MM.1S (cell line): Measurements from ENCODE around the gene CASP5.
"Not testable (repeated sequence)": the region's sequence is repeated elsewhere in the genome, so short reads cannot be mapped to it uniquely, and the experiment has no call there.

ENCODE experiments used
- DNase-seq: peaks from one replicate; pipeline ENCODE4 v3.0.0-alpha.2; 2015
- H2AFZ ChIP-seq: fragments of 300-600 bp; sonication (generic); 2 replicates; pipeline ENCODE4 v1.6.0; 2016; ENCODE audit warnings: antibody characterized with exemption, low read length
- H3F3A ChIP-seq: fragments of 300-600 bp; sonication (generic); 2 replicates; pipeline ENCODE4 v1.6.1; 2016; ENCODE audit warnings: mild to moderate bottlenecking, antibody characterized with exemption, low read length, moderate library complexity, mixed read lengths; ENCODE audit not compliant: insufficient read depth
- H3K27ac ChIP-seq: fragments of 300-600 bp; sonication (generic); 2 replicates; pipeline ENCODE4 v1.5.1; 2016; ENCODE audit warnings: mild to moderate bottlenecking, low read length
- H3K27me3 ChIP-seq: fragments of 300-600 bp; sonication (generic); replicated peaks from 2 replicates; pipeline ENCODE4 v1.6.0; 2016; ENCODE audit warnings: low read length; ENCODE audit not compliant: insufficient read depth
- H3K36me3 ChIP-seq: fragments of 300-600 bp; sonication (generic); replicated peaks from 2 replicates; pipeline ENCODE4 v1.6.1; 2016; ENCODE audit warnings: mild to moderate bottlenecking, low read length, mixed read lengths; ENCODE audit not compliant: insufficient read depth
- H3K4me1 ChIP-seq: fragments of 300-600 bp; sonication (generic); 2 replicates; pipeline ENCODE4 v1.6.1; 2016; ENCODE audit warnings: low read length, mixed read lengths
- H3K4me2 ChIP-seq: fragments of 300-600 bp; sonication (generic); 2 replicates; pipeline ENCODE4 v1.6.0; 2016; ENCODE audit warnings: low read depth, low read length
- H3K4me3 ChIP-seq: fragments of 300-600 bp; sonication (generic); 2 replicates; pipeline ENCODE4 v1.5.1; 2016; ENCODE audit warnings: low read length, mixed read lengths
- H3K79me2 ChIP-seq: fragments of 300-600 bp; sonication (generic); 2 replicates; pipeline ENCODE4 v1.6.1; 2016; ENCODE audit warnings: mixed run types, low read length, mixed read lengths
- H3K9ac ChIP-seq: fragments of 300-600 bp; sonication (generic); 2 replicates; pipeline ENCODE4 v1.6.1; 2016; ENCODE audit warnings: low read length, mixed read lengths
- H3K9me2 ChIP-seq: fragments of 300-600 bp; sonication (generic); replicated peaks from 2 replicates; pipeline ENCODE4 v1.6.1; 2016; ENCODE audit warnings: mild to moderate bottlenecking, low read length, mixed read lengths; ENCODE audit not compliant: insufficient read depth
- H3K9me3 ChIP-seq: fragments of 300-600 bp; sonication (generic); replicated peaks from 2 replicates; pipeline ENCODE4 v1.6.1; 2016; ENCODE audit warnings: mild to moderate bottlenecking, low read length, mixed read lengths; ENCODE audit not compliant: insufficient read depth
- H4K20me1 ChIP-seq: fragments of 300-600 bp; sonication (generic); 2 replicates; pipeline ENCODE4 v1.6.1; 2016; ENCODE audit warnings: mild to moderate bottlenecking, low read length, moderate library complexity, mixed read lengths; ENCODE audit not compliant: insufficient read depth
- EZH2 ChIP-seq: fragments of 300-600 bp; sonication (generic); optimal IDR thresholded peaks from 2 replicates; pipeline ENCODE3; 2017; ENCODE audit warnings: low read depth, mild to moderate bottlenecking, antibody characterized with exemption, low read length, mixed read lengths
- EZH2phosphoT487 ChIP-seq: fragments of 300-600 bp; sonication (generic); IDR thresholded peaks from 2 replicates; pipeline ENCODE4 v1.6.1; 2018; ENCODE audit warnings: antibody characterized with exemption, low read length
- TF ChIP-seq, protein P1 (sequence below): fragments of 300-600 bp; sonication (generic); IDR thresholded peaks from 2 replicates; pipeline ENCODE4 v1.5.1; 2016; ENCODE audit warnings: antibody characterized with exemption, low read length, mixed read lengths

Gene CASP5

DNA sequence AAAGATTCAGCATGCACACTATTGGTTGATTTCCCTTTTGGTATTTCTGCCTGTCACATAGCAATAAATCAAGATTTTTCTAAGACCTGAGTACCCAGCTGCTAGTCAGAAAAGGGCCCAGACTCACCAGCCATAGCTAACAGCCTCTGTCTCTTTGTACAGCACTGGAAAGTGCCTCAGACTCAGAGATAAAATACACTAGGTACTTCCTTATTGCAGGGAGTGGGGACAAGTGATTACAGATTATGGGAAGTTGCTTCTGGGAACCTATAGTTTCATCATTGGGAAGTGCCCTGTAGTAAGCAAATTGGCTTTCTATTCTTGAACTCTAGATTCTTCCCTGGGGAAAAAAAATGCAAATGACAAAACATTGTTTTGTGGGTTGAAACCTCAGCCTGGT is at the start of gene CASP5:
Gene CASP5 (minus strand): TSS at position 166 of the 400 bp plus-strand sequence. CDS start 32 bp downstream, at position 134.
- no peak within 1 kb of the TSS for H3K4me2 ChIP-seq
- no peaks in the 10 kb centered on the region for H4K20me1 ChIP-seq
- no peak for DNase-seq
- H3K9me2 ChIP-seq: no peaks in the 10 kb centered on the region
- H3F3A ChIP-seq: no peaks in the 10 kb centered on the region
- no peaks in the 10 kb centered on the region for H3K27me3 ChIP-seq
- H3K36me3 ChIP-seq: 0 out of 2 replicates have a peak, but pooled peaks cover 2% of the 10 kb centered on the region
- H2AFZ ChIP-seq: no peak within 1 kb of the TSS
- no peak within 1 kb of the TSS for H3K9ac ChIP-seq
- H3K9me3 ChIP-seq: no peaks in the 10 kb centered on the region
- no peak within 1 kb of the TSS for H3K4me3 ChIP-seq
- no peaks in the 10 kb centered on the region for H3K79me2 ChIP-seq
- H3K27ac ChIP-seq: no peak within 1 kb of the TSS
- H3K4me1 ChIP-seq: no peaks in the 10 kb centered on the region
- TF ChIP-seq EZH2: no peak
- no peak for TF ChIP-seq EZH2phosphoT487
- TF ChIP-seq, protein P1, sequence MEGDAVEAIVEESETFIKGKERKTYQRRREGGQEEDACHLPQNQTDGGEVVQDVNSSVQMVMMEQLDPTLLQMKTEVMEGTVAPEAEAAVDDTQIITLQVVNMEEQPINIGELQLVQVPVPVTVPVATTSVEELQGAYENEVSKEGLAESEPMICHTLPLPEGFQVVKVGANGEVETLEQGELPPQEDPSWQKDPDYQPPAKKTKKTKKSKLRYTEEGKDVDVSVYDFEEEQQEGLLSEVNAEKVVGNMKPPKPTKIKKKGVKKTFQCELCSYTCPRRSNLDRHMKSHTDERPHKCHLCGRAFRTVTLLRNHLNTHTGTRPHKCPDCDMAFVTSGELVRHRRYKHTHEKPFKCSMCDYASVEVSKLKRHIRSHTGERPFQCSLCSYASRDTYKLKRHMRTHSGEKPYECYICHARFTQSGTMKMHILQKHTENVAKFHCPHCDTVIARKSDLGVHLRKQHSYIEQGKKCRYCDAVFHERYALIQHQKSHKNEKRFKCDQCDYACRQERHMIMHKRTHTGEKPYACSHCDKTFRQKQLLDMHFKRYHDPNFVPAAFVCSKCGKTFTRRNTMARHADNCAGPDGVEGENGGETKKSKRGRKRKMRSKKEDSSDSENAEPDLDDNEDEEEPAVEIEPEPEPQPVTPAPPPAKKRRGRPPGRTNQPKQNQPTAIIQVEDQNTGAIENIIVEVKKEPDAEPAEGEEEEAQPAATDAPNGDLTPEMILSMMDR: no peak

DNA sequence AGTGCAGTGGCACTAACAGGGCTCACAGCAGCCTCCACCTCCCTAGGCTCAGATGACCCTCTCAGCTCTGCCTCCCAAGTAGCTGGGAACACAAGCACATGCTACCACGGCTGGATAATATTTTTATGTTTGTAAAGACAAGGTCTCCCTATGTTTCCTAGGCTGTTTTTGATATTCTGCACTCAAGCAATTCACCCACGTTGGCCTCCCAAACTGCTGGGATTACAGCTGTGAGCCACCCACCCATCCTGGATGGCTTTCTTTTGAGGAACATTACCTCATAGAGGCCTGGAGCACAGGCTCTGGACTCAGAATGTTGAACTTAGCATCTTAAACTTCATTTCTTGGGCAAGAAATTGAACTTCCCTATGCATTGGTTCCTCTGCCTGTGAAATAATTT is 49.1 kb upstream of the CASP5 start:
- not testable (repeated sequence) for H3K4me3 ChIP-seq, H3K79me2 ChIP-seq, H3F3A ChIP-seq, H3K9ac ChIP-seq, H3K36me3 ChIP-seq, H3K9me3 ChIP-seq, H3K4me2 ChIP-seq, H3K27ac ChIP-seq, H2AFZ ChIP-seq, H3K9me2 ChIP-seq, H3K27me3 ChIP-seq, H4K20me1 ChIP-seq, H3K4me1 ChIP-seq, DNase-seq

DNA sequence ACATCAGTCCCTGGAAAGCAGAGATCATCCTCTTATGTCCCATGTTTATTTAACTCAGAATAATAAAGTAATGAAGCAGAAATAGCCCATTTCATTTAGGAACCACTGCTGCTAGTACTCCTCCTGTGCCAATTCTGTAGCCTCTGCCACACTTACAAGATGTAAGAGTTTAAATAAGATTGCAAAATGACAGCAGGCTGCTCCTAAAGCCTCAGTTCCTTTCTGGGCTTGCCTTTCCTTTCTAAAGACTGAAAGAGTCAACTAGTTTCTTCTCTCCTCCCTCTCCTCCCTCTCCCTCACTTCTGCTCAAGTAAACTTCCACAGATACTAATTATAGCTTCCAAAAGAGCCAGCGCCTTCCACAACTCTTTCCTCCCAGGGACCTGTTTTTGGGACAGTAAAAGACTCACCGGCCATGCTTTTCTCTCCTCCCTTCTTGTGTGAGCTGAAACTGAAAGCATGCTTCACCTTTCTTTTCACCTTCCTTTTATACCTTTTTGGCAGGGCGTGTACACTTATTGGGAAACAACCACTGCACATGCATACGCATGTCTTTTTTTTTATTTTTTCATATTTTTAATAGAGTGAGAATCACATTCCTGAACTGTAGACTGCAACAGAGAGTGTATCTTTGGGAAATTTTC is 48.2 kb upstream of the CASP5 start:
- Histone ChIP-seq H3K27me3 (no peaks in the 10 kb centered on the region), H3K4me2 (peak overlapping the region; percentile 49), H3K9me3 (no peaks in the 10 kb centered on the region), H3K27ac (peak overlapping the region; percentile 19; the same call in 1 of the 2 replicates), H3K36me3 (no peaks in the 10 kb centered on the region), H3K9me2 (no peaks in the 10 kb centered on the region), H3K9ac (peak overlapping the region; percentile 32; the same call in 1 of the 2 replicates), H3K4me1 (0 out of 2 replicates have a peak, but pooled peaks cover 9% of the 10 kb centered on the region), H4K20me1 (no peaks in the 10 kb centered on the region), H3K79me2 (no peaks in the 10 kb centered on the region), H3F3A (no peaks in the 10 kb centered on the region), H2AFZ (peak overlapping the region; percentile 40), H3K4me3 (peak overlapping the region; percentile 49)
- DNase-seq: peak; percentile 82
- TF ChIP-seq, protein P1: no peak

DNA sequence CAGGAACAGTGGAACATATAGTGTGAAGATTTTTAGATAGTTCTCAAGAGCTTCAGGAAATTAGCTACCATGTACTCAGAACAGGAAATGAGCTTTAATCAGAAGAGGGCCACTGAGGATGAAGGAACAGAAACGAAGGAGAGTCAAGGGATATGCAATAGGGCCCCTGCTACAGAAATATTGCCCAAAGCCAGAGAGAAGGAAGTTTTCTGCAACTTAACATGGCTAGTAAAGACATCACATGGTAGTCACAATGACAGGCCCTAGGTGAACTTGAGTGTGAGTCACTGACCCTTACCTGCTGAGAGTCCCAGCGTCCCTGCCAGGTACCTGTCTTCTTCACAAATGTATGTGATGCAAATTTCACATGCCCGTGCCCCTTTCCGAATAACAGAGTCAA is 47.3 kb upstream of the CASP5 start:
- Histone ChIP-seq H4K20me1 (no peaks in the 10 kb centered on the region), H3K9me2 (no peaks in the 10 kb centered on the region), H3K79me2 (no peaks in the 10 kb centered on the region), H3K4me2 (peak overlapping the region; percentile 49; the same call in 1 of the 2 replicates), H3K9me3 (no peaks in the 10 kb centered on the region), H3F3A (no peaks in the 10 kb centered on the region), H3K27ac (no peak overlapping the region), H2AFZ (no peak overlapping the region), H3K4me3 (no peak overlapping the region), H3K4me1 (0 out of 2 replicates have a peak, but pooled peaks cover 9% of the 10 kb centered on the region), H3K36me3 (no peaks in the 10 kb centered on the region), H3K9ac (no peak overlapping the region), H3K27me3 (no peaks in the 10 kb centered on the region)
- TF ChIP-seq EZH2phosphoT487 (no peak), EZH2 (no peak)
- TF ChIP-seq, protein P1: no peak
- DNase-seq: no peak

DNA sequence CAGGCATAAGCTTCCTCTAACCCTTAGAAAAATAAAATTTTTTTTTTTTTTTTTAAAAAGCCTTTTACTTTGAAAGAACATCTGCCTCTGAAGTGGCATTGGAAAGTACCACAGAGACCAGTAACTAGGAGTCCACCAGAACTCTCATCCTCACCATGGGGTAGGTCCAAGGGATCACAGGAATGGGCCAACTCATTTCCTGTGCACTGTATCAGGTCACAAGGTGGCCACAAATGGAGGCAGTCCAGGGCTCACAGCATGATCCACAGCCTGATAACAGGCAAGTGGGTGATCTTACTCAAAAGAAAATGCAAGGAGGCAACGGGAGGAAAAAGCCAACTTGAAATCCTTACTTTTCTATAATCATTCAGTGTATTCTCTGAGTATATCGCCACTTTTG is 46.8 kb upstream of the CASP5 start:
- H3K27me3 ChIP-seq, H3K4me2 ChIP-seq, H3K9me3 ChIP-seq, H3K36me3 ChIP-seq, H3K4me3 ChIP-seq, H3K9me2 ChIP-seq, H3K27ac ChIP-seq, H3K9ac ChIP-seq, H2AFZ ChIP-seq, H3K4me1 ChIP-seq, H3F3A ChIP-seq, H3K79me2 ChIP-seq, DNase-seq, H4K20me1 ChIP-seq: not testable (repeated sequence)
